HepG2 (cell line): ENCODE data around the gene VPS25. TPM values are rescaled to one million over a fixed set of nuclear protein-coding genes. Genes with fewer than 3 reads are reported as not detected.

Experiments
- BCL6 ChIP-seq: IDR thresholded peaks from 2 replicates; pipeline ENCODE4 v1.6.1; 2016; ENCODE audit warnings: missing genetic modification reagents, missing compliant biosample characterization
- CCAR2 ChIP-seq: fragments of 200-400 bp; formaldehyde crosslinking; optimal IDR thresholded peaks from 2 replicates; pipeline ENCODE3; 2018; ENCODE audit warnings: low read depth, mild to moderate bottlenecking, low read length, moderate library complexity
- DNMT1 ChIP-seq: sonication (generic); formaldehyde crosslinking; IDR thresholded peaks from 2 replicates; pipeline ENCODE4 v1.5.1; 2020; ENCODE audit warnings: mild to moderate bottlenecking, missing genetic modification reagents
- DR1 ChIP-seq: sonication (generic); formaldehyde crosslinking; IDR thresholded peaks from 2 replicates; pipeline ENCODE4 v1.8.0; 2021; ENCODE audit warnings: mild to moderate bottlenecking, missing genetic modification reagents, inconsistent platforms
- FIP1L1 ChIP-seq: fragments of 200-400 bp; formaldehyde crosslinking; IDR thresholded peaks from 2 replicates; pipeline ENCODE4 v1.6.1; 2018; ENCODE audit warnings: low read depth, mild to moderate bottlenecking, low read length, moderate library complexity, borderline replicate concordance; ENCODE audit not compliant: insufficient read depth
- IKZF1 ChIP-seq: fragments of 450-650 bp; IDR thresholded peaks from 2 replicates; pipeline ENCODE4 v1.7.1; 2016
- MED1 ChIP-seq: sonication (generic); formaldehyde crosslinking; IDR thresholded peaks from 2 replicates; pipeline ENCODE4 v1.4.0; 2020; ENCODE audit warnings: missing genetic modification reagents
- NR2F6 ChIP-seq, 2 experiments: IDR thresholded peaks; 2 replicates each; pipeline ENCODE4 v1.6.1; 2016; ENCODE audit warnings: antibody characterized with exemption in 1 of 2, mild to moderate bottlenecking in 1 of 2
- PHF5A ChIP-seq: IDR thresholded peaks from one replicate; pipeline ENCODE4 v1.6.1; 2018; ENCODE audit warnings: low read depth, missing genetic modification reagents; ENCODE audit not compliant: unreplicated experiment
- RAD21 ChIP-seq: fragments of 450-650 bp; formaldehyde crosslinking; IDR thresholded peaks from 2 replicates; pipeline ENCODE4 v1.5.0; 2020; ENCODE audit warnings: mild to moderate bottlenecking
- RXRB ChIP-seq: IDR thresholded peaks from 2 replicates; pipeline ENCODE4 v1.6.1; 2016; ENCODE audit warnings: borderline replicate concordance, missing genetic modification reagents, missing compliant biosample characterization
- STAG1 ChIP-seq: sonication (generic); formaldehyde crosslinking; IDR thresholded peaks from 2 replicates; pipeline ENCODE4 v1.4.0; 2020; ENCODE audit warnings: missing genetic modification reagents
- TARDBP ChIP-seq: sonication (generic); formaldehyde crosslinking; IDR thresholded peaks from 2 replicates; pipeline ENCODE4 v1.8.0; 2022; ENCODE audit warnings: mild to moderate bottlenecking, missing genetic modification reagents
- ZNF20 ChIP-seq: sonication (generic); formaldehyde crosslinking; IDR thresholded peaks from 2 replicates; pipeline ENCODE4 v1.4.0; 2020; ENCODE audit warnings: mild to moderate bottlenecking, moderate library complexity, missing genetic modification reagents
- ZNF564 ChIP-seq: sonication (generic); formaldehyde crosslinking; IDR thresholded peaks from 2 replicates; pipeline ENCODE4 v1.8.1; 2023; ENCODE audit warnings: mild to moderate bottlenecking, missing genetic modification reagents
- ZNF788 ChIP-seq: sonication (generic); formaldehyde crosslinking; IDR thresholded peaks from 2 replicates; pipeline ENCODE4 v1.5.0; 2020; ENCODE audit warnings: mild to moderate bottlenecking, missing genetic modification reagents, borderline replicate concordance
- polyA plus RNA-seq, 8 experiments: library from polyadenylated mRNA; depleted of rRNA in 3 of 8; stranded (reverse) in 7 of 8; unstranded in 1 of 8; fragments of >200 nt; fragmentation: Illumina TruSeq in 4 of 8; extraction: Trizol in 4 of 8; gene quantifications; 2 replicates each; pipeline versions ENCODE4 v1.2.1 to v1.2.3, GENCODE V29; 2011 to 2016; ENCODE audit warnings: low read depth in 4 of 8, missing spikeins in 1 of 8, mixed read lengths in 1 of 8; ENCODE audit not compliant: insufficient read depth in 1 of 8
- total RNA-seq, 5 experiments: library from RNA; depleted of rRNA; stranded (reverse); fragments of >200 nt; fragmentation: Illumina TruSeq; extraction: Trizol; gene quantifications; 2 replicates each; pipeline ENCODE4 v1.2.3, GENCODE V29; 2016; ENCODE audit warnings: low read depth in 1 of 5
- TF ChIP-seq, protein P1 (sequence below): sonication (generic); formaldehyde crosslinking; IDR thresholded peaks from 2 replicates; pipeline ENCODE4 v1.4.0; 2020; ENCODE audit warnings: missing genetic modification reagents
- TF ChIP-seq, protein P2 (sequence below): sonication (generic); formaldehyde crosslinking; IDR thresholded peaks from 2 replicates; pipeline ENCODE4 v1.8.1; 2023; ENCODE audit warnings: mild to moderate bottlenecking, missing genetic modification reagents
- TF ChIP-seq, protein P3 (sequence below): sonication (generic); formaldehyde crosslinking; IDR thresholded peaks from 2 replicates; pipeline ENCODE4 v1.5.1; 2020; ENCODE audit warnings: mild to moderate bottlenecking, missing genetic modification reagents, borderline replicate concordance
- TF ChIP-seq, protein P4 (sequence below): sonication (generic); formaldehyde crosslinking; IDR thresholded peaks from 2 replicates; pipeline ENCODE4 v1.4.0; 2020; ENCODE audit warnings: missing genetic modification reagents

VPS25 gene
- total and polyA plus RNA-seq, 2 of the 13 experiments (the other 11 are each of a cell fraction or from before 2014, with no cell fraction given): 161 to 249 TPM

DNA sequence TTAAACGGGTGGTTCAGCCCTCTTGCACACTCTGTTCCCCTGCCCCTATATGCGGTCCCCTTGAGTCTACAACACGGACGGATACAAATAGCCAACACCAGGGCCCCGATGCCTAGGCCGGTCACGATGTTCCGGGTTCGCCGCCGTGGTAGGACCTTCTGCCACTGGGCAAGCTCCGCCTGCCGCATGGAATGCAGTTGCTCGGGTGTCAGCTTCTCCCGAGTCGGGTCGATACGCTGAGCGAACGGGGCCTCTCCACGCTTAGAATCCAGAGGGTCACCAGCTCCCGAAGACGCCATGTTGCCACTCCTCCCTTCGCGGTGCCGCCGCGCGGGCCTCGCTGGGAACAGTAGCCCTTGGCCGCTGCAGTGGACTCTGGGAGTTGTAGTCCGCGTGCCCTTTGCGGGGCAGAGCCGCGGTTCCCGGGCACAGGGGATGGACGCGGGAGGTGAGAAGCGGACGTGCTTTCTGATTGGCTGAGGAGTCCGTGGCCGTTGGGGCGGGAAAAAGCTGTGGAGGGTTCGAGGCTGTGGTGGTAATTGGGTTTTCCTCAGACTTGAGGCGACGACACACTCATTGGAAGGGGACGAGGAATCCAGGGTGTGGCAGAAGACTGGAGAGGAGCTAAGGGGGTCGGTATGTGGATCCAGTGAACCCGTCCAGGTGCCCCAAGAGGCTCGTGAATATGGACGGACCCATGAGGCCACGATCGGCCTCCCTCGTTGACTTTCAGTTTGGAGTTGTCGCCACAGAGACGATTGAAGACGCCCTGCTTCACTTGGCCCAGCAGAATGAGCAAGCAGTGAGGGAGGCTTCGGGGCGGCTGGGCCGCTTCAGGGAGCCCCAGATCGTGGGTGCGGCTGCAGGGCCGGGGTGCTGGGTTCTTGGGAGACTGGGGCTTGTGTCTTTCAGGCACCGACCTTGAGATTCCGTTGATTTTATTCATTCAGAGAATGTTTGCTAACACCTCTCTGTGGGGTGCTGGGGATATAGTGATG, 25.4 kb downstream of the VPS25 start, which contains the start of the genes CNTD1 and COA3 (continued):
- TF ChIP-seq, protein P1, sequence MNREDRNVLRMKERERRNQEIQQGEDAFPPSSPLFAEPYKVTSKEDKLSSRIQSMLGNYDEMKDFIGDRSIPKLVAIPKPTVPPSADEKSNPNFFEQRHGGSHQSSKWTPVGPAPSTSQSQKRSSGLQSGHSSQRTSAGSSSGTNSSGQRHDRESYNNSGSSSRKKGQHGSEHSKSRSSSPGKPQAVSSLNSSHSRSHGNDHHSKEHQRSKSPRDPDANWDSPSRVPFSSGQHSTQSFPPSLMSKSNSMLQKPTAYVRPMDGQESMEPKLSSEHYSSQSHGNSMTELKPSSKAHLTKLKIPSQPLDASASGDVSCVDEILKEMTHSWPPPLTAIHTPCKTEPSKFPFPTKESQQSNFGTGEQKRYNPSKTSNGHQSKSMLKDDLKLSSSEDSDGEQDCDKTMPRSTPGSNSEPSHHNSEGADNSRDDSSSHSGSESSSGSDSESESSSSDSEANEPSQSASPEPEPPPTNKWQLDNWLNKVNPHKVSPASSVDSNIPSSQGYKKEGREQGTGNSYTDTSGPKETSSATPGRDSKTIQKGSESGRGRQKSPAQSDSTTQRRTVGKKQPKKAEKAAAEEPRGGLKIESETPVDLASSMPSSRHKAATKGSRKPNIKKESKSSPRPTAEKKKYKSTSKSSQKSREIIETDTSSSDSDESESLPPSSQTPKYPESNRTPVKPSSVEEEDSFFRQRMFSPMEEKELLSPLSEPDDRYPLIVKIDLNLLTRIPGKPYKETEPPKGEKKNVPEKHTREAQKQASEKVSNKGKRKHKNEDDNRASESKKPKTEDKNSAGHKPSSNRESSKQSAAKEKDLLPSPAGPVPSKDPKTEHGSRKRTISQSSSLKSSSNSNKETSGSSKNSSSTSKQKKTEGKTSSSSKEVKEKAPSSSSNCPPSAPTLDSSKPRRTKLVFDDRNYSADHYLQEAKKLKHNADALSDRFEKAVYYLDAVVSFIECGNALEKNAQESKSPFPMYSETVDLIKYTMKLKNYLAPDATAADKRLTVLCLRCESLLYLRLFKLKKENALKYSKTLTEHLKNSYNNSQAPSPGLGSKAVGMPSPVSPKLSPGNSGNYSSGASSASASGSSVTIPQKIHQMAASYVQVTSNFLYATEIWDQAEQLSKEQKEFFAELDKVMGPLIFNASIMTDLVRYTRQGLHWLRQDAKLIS (CRISPR knock-in tag): no peak; the same call in 1 of the 2 replicates
- TF ChIP-seq PHF5A (CRISPR knock-in tag): peak; percentile 90
- peak; percentile 96 for TF ChIP-seq ZNF788
- TF ChIP-seq ZNF20 (CRISPR knock-in tag): no peak
- peak; percentile 80; the same call in 1 of the 2 replicates for TF ChIP-seq DR1 (CRISPR knock-in tag)
- peak; percentile 67 for TF ChIP-seq RAD21 (CRISPR knock-in tag)
- peak; percentile 83 for TF ChIP-seq RXRB (CRISPR knock-in tag)
- no peak for TF ChIP-seq FIP1L1
- peak; percentile 63 for TF ChIP-seq BCL6 (CRISPR knock-in tag)
- TF ChIP-seq, protein P2, sequence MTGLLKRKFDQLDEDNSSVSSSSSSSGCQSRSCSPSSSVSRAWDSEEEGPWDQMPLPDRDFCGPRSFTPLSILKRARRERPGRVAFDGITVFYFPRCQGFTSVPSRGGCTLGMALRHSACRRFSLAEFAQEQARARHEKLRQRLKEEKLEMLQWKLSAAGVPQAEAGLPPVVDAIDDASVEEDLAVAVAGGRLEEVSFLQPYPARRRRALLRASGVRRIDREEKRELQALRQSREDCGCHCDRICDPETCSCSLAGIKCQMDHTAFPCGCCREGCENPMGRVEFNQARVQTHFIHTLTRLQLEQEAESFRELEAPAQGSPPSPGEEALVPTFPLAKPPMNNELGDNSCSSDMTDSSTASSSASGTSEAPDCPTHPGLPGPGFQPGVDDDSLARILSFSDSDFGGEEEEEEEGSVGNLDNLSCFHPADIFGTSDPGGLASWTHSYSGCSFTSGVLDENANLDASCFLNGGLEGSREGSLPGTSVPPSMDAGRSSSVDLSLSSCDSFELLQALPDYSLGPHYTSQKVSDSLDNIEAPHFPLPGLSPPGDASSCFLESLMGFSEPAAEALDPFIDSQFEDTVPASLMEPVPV: peak; percentile 96
- peak; percentile 91 for TF ChIP-seq TARDBP (CRISPR knock-in tag)
- peak; percentile 86 for TF ChIP-seq ZNF564 (CRISPR knock-in tag)
- no peak for TF ChIP-seq IKZF1
- no peak; the same call in 1 of the 2 replicates for TF ChIP-seq NR2F6 (IDR thresholded peaks at IDR 0.05)
- peak; percentile 69 for TF ChIP-seq NR2F6 (CRISPR knock-in tag; IDR thresholded peaks at IDR 0.05)
- TF ChIP-seq CCAR2: peak; percentile 47
- TF ChIP-seq, protein P3, sequence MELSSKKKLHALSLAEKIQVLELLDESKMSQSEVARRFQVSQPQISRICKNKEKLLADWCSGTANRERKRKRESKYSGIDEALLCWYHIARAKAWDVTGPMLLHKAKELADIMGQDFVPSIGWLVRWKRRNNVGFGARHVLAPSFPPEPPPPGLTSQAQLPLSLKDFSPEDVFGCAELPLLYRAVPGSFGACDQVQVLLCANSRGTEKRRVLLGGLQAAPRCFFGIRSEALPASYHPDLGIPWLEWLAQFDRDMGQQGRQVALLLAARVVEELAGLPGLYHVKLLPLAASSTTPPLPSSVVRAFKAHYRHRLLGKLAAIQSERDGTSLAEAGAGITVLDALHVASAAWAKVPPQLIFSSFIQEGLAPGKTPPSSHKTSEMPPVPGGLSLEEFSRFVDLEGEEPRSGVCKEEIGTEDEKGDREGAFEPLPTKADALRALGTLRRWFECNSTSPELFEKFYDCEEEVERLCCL (CRISPR knock-in tag): peak; percentile 84
- no peak for TF ChIP-seq STAG1 (CRISPR knock-in tag)
- no peak for TF ChIP-seq DNMT1
- TF ChIP-seq, protein P4, sequence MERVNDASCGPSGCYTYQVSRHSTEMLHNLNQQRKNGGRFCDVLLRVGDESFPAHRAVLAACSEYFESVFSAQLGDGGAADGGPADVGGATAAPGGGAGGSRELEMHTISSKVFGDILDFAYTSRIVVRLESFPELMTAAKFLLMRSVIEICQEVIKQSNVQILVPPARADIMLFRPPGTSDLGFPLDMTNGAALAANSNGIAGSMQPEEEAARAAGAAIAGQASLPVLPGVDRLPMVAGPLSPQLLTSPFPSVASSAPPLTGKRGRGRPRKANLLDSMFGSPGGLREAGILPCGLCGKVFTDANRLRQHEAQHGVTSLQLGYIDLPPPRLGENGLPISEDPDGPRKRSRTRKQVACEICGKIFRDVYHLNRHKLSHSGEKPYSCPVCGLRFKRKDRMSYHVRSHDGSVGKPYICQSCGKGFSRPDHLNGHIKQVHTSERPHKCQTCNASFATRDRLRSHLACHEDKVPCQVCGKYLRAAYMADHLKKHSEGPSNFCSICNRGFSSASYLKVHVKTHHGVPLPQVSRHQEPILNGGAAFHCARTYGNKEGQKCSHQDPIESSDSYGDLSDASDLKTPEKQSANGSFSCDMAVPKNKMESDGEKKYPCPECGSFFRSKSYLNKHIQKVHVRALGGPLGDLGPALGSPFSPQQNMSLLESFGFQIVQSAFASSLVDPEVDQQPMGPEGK (CRISPR knock-in tag): no peak; the same call in 1 of the 2 replicates
- 0 out of 2 replicates have a peak, but pooled peaks have one; percentile 49 for TF ChIP-seq MED1 (CRISPR knock-in tag)
